ENCODE data around the gene TMEM25.
"Not testable (repeated sequence)": the region's sequence is repeated elsewhere in the genome, so short reads cannot be mapped to it uniquely, and the experiment has no call there.

The TMEM25 gene

DNA sequence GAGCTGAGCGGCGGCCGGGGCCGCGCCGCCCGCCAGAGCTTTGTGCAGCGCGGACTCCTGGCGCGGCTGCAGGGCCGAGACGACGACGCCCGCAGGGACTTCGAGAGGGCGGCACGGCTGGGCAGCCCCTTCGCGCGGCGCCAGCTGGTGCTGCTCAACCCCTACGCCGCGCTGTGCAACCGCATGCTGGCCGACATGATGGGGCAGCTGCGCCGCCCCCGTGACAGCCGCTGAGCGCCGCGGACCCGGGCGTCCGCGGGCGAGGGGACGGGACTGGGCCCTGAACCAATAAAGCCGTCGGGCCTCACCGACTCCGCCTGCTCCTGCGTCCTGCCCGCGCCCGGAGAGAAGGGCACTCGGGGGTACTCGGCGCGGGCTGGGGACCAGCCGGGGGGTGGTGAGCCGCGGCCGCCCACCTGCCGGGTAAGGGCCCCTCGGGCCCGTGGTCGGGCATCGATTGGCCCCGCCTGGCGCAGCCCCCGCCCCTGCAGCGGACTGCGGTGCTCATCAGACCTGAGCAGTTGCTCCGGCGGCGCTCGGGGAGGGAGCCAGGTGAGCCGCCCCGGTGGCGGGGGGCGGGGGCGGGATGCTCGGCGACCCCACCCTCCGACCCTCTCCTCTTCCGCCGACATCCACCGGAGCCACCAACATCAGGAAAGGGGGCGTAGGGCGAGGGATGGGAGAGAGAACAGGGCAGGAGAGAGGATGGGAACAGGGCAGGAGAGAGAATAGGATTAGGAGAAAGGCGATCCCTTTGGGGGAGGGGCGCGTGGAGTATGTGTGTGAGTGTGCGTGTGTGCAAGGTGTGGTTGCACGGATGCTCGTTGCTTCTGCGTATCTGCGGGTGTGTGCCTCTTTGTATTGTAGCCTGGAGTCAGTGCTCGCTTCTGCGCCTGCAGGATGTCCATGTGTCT is at the start of gene TMEM25:
Gene TMEM25, plus strand, starts transcription at position 510 of the 914 bp plus-strand sequence. CDS start 610 bp downstream, outside the sequence.
- DNase-seq: peak; percentile 12

DNA sequence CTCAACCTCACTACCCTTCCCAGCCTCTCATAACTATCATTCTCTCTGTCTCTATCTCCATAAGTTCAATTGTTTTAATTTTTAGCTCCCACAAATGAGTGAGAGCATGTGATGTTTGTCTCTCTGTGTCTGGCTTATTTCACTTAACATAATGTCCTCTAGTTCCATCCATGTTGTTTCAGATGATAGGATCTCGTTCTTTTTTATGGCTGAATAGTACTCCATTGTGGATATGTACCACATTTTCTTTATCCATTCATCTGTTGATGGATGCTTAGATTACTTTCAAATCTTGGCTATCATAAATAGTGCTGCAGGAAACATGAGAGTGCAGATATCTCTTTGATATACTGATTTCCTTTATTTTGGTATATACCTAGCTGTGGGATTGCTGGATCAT is 49.8 kb upstream of the TMEM25 start:
- not testable (repeated sequence) for DNase-seq

DNA sequence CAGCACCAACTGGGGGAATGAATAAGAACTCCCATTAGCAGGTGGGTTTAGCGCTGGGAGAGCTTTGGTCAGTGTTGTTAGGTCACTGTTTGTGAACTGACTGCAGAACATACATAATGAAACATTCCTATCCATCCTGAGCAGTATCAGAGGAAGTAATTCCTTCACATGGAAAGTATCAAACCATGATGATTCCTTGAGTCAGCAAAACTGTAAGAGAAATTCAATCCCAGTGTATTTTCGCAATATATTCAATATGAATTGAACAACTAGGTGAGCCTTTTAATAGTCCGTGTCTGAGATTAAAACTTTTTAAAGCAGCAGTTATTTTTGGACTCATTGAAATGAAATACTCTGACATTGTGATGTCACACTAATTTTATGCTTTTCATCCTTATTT is 46.6 kb upstream of the TMEM25 start:
- DNase-seq: no peak

GRCh38 chr11:118485273-118485672 is 45.7 kb upstream of the TMEM25 start:
- DNase-seq: peak; percentile 9

DNA sequence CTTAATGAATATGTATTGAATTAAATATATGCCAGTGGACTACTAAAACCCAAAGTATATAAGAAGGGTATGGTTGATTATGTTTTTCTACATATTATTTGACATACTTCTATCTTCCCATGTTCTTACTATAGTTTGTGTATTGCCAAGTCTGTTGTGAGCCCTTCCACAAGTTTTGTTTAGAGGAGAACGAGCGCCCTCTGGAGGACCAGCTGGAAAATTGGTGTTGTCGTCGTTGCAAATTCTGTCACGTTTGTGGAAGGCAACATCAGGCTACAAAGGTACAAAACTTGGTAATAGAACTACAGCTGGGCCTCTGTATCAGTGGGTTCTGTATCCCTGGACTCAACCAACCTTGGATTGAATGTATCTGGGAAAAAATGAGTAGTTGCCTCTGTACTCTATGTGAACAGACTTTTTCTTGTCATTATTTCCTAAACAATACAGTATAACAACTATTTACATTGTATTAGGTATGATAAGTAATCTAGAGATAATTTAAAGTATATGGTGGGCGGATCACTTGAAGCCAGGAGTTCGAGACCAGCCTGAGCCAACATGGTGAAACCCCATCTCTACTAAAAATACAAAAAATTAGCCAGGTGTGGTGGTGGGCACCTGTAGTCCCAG is 42.4 kb upstream of the TMEM25 start:
- DNase-seq: peak; percentile 83

GRCh38 chr11:118491041-118491440 is 40.0 kb upstream of the TMEM25 start:
- DNase-seq: no peak

- DNase-seq: no peak
Observed at GRCh38 chr11:118497831-118498230, 33.2 kb upstream of the TMEM25 start.

DNA sequence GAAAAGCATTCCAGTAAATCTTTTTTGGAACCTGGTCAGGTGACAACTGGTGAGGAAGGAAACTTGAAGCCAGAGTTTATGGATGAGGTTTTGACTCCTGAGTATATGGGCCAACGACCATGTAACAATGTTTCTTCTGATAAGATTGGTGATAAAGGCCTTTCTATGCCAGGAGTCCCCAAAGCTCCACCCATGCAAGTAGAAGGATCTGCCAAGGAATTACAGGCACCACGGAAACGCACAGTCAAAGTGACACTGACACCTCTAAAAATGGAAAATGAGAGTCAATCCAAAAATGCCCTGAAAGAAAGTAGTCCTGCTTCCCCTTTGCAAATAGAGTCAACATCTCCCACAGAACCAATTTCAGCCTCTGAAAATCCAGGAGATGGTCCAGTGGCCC is 27.8 kb upstream of the TMEM25 start:
- DNase-seq: no peak

GRCh38 chr11:118511601-118512000 is 19.4 kb upstream of the TMEM25 start:
- no peak for DNase-seq

GRCh38 chr11:118514103-118514502 is 16.9 kb upstream of the TMEM25 start:
- DNase-seq: no peak

- DNase-seq: no peak
Observed at GRCh38 chr11:118519549-118519948, 11.4 kb upstream of the TMEM25 start.

DNA sequence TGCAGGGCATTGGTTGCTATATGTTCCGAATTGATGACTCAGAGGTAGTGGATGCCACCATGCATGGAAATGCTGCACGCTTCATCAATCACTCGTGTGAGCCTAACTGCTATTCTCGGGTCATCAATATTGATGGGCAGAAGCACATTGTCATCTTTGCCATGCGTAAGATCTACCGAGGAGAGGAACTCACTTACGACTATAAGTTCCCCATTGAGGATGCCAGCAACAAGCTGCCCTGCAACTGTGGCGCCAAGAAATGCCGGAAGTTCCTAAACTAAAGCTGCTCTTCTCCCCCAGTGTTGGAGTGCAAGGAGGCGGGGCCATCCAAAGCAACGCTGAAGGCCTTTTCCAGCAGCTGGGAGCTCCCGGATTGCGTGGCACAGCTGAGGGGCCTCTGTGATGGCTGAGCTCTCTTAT is 9.1 kb upstream of the TMEM25 start:
- DNase-seq: no peak

GRCh38 chr11:118522571-118523072 is 8.4 kb upstream of the TMEM25 start:
- peak; percentile 22 for DNase-seq

DNA sequence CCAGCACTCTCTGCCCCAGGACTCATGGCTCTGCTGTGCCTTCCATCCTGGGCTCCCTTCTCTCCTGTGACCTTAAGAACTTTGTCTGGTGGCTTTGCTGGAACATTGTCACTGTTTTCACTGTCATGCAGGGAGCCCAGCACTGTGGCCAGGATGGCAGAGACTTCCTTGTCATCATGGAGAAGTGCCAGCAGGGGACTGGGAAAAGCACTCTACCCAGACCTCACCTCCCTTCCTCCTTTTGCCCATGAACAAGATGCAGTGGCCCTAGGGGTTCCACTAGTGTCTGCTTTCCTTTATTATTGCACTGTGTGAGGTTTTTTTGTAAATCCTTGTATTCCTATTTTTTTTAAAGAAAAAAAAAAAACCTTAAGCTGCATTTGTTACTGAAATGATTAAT is 6.6 kb upstream of the TMEM25 start:
- DNase-seq: no peak

GRCh38 chr11:118524757-118525470 is 6.1 kb upstream of the TMEM25 start:
- DNase-seq: no peak

GRCh38 chr11:118526688-118527087 is 4.3 kb upstream of the TMEM25 start:
- no peak for DNase-seq

DNA sequence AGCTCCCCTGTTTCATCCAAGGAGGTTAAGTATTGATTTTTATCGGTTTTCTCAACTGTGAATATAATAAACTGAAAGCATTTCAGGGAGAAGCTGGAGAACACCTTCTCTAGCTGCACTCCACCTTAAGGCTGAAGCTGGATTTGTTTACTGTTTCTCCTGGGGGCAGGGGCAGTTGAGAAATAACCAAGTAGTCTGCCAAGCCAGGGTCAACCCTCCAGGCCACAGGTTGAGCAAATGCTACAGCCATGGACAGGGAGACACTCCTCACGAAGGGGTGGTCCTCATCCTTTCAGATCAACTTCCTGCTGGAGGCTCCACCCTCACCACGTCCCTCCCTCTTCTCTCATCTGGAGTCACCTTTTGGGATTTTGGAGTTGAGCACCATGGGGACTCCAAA is 3.9 kb upstream of the TMEM25 start, which contains the start of gene TTC36:
Gene TTC36, plus strand, starts transcription at position 366 of the 400 bp plus-strand sequence. Its CDS starts 21 bp downstream, at position 387.
- no peak for DNase-seq

GRCh38 chr11:118528511-118528910 is 2.5 kb upstream of the TMEM25 start:
- no peak for DNase-seq

DNA sequence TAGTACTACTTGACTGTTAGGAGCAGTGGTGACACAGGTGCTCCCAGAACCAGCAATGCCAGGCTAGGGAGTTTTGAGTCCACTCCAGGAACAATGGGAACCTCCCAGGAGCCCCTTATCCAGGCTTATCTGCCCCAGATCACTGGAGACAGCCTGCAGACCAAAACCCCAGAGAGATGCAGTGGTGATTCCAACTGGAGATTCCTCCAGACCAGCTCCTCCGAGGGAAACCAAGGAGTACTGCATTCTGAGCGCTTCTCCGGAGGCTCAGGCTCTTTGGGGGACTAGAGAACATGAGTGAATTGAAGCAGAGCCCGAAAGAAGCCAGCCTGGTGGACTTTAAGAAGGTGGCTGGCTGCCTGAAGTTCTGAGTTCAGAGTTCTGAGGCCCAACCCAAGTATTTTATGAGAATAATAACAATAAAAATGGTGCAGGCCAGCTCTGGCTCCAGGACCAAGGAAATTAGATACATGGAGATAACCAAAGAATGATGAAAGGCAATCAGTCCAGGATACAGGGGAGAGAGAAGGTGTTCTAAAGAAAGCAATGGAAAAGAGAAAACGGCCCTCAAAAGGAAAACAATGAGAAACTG is 1.3 kb upstream of the TMEM25 start:
- no peak for DNase-seq

- no peak for DNase-seq
Observed at GRCh38 chr11:118530180-118530682, 761 bp upstream of the TMEM25 start.

DNA sequence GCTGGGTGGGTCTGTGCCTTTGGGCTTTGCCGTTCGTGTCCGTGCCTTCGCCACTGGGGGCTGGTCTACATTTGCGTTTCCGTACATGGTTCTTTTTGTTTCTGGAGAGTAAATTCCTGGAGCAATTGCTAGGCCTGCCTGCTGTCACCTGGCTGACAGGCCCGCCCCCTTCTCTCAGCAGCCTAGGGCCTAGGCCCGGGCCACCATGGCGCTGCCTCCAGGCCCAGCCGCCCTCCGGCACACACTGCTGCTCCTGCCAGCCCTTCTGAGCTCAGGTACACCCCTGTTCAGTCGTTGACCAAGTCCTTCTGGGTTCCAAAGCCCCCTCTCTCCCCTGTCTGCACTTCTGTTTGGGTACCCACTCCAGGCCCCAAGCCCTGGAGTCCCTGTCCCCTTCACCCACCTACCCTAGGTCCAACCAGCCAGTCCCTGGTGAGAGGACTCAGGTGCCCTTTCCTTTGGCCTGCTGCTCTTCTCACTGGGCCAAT is 649 bp downstream of the TMEM25 start:
- DNase-seq: no peak

DNA sequence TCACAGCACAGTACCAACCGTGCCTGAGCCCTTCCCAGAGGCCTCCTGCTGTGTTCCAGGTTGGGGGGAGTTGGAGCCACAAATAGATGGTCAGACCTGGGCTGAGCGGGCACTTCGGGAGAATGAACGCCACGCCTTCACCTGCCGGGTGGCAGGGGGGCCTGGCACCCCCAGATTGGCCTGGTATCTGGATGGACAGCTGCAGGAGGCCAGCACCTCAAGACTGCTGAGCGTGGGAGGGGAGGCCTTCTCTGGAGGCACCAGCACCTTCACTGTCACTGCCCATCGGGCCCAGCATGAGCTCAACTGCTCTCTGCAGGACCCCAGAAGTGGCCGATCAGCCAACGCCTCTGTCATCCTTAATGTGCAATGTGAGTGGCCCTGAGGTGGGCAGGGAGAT is 1.1 kb downstream of the TMEM25 start:
- DNase-seq: no peak
